ENCODE results near the gene GTF3A. TPM values are rescaled to one million over a fixed set of nuclear protein-coding genes. Genes with fewer than 3 reads are reported as not detected.

The GTF3A gene
- total and polyA plus RNA-seq, 2 donors (not counting 3 experiments of a cell fraction or from before 2014, with no cell fraction given): 37.9 to 73.3 TPM

- H4K20me1 ChIP-seq (replicated peaks; ENCODE audit: control insufficient read depth, extremely low read depth, insufficient read depth, low read length): no peaks in the 10 kb centered on the region
- DNase-seq (ENCODE audit: low read depth, low spot score) (no peak), FAIRE-seq (no peak)
- intact Hi-C loops (cut with micrococcal nuclease) (no loop called here), dilution Hi-C loops (cut with MboI; ENCODE audit: extremely low pct_ligation_motif_present, low sequenced_read_pairs) (no loop called here)
- no peaks in the 10 kb centered on the region for H3K9me1 ChIP-seq (replicated peaks; ENCODE audit: control insufficient read depth, extremely low read depth, insufficient read depth, low read length)
- no peak overlapping the region for H3K9ac ChIP-seq (replicated peaks; ENCODE audit: extremely low read depth, insufficient read depth, low read length)
- H3K4me1 ChIP-seq (ENCODE audit: control insufficient read depth, extremely low read depth, insufficient read depth, low read length): no peaks in the 10 kb centered on the region
- BruUV-seq (replicated peaks): no TSS peak
- no peak overlapping the region for H3K27ac ChIP-seq (ENCODE audit: insufficient read depth, low read depth, low read length)
- CTCF ChIA-PET: no interaction called here
- H3K79me2 ChIP-seq (ENCODE audit: control insufficient read depth, insufficient read depth, low read length): no peaks in the 10 kb centered on the region
- no peaks in the 10 kb centered on the region for H3K9me3 ChIP-seq (replicated peaks; ENCODE audit: control insufficient read depth, insufficient read depth, low read length)
- no peak overlapping the region for H2AFZ ChIP-seq (ENCODE audit: low read depth, low read length)
- no peaks in the 10 kb centered on the region for H3K36me3 ChIP-seq (ENCODE audit: control insufficient read depth in 2 of 2, extremely low read depth in 1 of 2, insufficient read depth in 2 of 2, low read length in 2 of 2)
- no peak overlapping the region for H3K4me3 ChIP-seq (replicated peaks in 1 of 3; ENCODE audit: insufficient read depth in 1 of 3, low read depth in 1 of 3, low read length in 3 of 3)
- peaks cover 4 to 13% of the 10 kb centered on the region in 2 experiments for H3K27me3 ChIP-seq (ENCODE audit: control insufficient read depth in 2 of 2, insufficient read depth in 2 of 2, low read length in 2 of 2)
- no peak for TF ChIP-seq FOS (IDR thresholded peaks at IDR 0.05; ENCODE audit: borderline replicate concordance, insufficient read depth, low read length)
- no peak for TF ChIP-seq GATA2 (IDR thresholded peaks at IDR 0.05; ENCODE audit: insufficient read depth, insufficient read length, low read depth, low read length)
- no peak for TF ChIP-seq POLR2AphosphoS5 (IDR thresholded peaks at IDR 0.05; ENCODE audit: insufficient read depth, low read depth, low read length)
- no peak overlapping the region for H3K4me2 ChIP-seq (ENCODE audit: insufficient read depth, low read length)
- POLR2A ChIA-PET: no interaction called here
Observed at GRCh38 chr13:27396252-27396846, 28.1 kb upstream of the GTF3A start.

DNA sequence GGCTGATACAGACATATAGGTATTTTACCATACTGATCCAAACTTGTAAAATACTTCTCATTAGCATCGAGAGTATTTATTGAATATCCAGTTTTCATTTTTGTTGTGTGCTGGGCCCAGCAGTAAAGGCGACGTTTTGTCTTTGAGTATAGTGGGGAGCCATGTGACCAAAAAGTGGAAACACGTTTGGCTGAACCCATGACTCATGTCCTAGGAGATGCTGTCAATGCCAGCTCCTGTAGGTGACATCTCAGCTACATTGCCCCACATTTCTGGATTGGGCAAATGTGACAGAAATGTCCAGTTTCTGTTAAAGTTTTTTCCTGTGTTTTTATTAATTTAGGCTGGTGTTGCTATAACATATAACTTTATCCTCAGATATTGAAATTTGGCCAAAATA lies 26.1 kb upstream of the GTF3A start:
- no peak overlapping the region for H3K4me3 ChIP-seq (replicated peaks in 1 of 3; ENCODE audit: insufficient read depth in 1 of 3, low read depth in 1 of 3, low read length in 3 of 3)
- H3K9me1 ChIP-seq (replicated peaks; ENCODE audit: control insufficient read depth, extremely low read depth, insufficient read depth, low read length): no peaks in the 10 kb centered on the region
- intact Hi-C loops (cut with micrococcal nuclease) (no loop called here), dilution Hi-C loops (cut with MboI; ENCODE audit: extremely low pct_ligation_motif_present, low sequenced_read_pairs) (no loop called here)
- no peak overlapping the region for H3K27ac ChIP-seq (ENCODE audit: insufficient read depth, low read depth, low read length)
- FAIRE-seq (no peak), DNase-seq (ENCODE audit: low read depth, low spot score) (no peak)
- H3K9me3 ChIP-seq (replicated peaks; ENCODE audit: control insufficient read depth, insufficient read depth, low read length): no peaks in the 10 kb centered on the region
- H3K36me3 ChIP-seq (ENCODE audit: control insufficient read depth in 2 of 2, extremely low read depth in 1 of 2, insufficient read depth in 2 of 2, low read length in 2 of 2): no peaks in the 10 kb centered on the region
- peaks cover 3 to 10% of the 10 kb centered on the region in 2 experiments for H3K27me3 ChIP-seq (ENCODE audit: control insufficient read depth in 2 of 2, insufficient read depth in 2 of 2, low read length in 2 of 2)
- H3K4me2 ChIP-seq (ENCODE audit: insufficient read depth, low read length): no peak overlapping the region
- no peaks in the 10 kb centered on the region for H3K79me2 ChIP-seq (ENCODE audit: control insufficient read depth, insufficient read depth, low read length)
- ChIA-PET CTCF (no interaction called here), POLR2A (no interaction called here)
- no peak overlapping the region for H2AFZ ChIP-seq (ENCODE audit: low read depth, low read length)
- TF ChIP-seq, protein P1, sequence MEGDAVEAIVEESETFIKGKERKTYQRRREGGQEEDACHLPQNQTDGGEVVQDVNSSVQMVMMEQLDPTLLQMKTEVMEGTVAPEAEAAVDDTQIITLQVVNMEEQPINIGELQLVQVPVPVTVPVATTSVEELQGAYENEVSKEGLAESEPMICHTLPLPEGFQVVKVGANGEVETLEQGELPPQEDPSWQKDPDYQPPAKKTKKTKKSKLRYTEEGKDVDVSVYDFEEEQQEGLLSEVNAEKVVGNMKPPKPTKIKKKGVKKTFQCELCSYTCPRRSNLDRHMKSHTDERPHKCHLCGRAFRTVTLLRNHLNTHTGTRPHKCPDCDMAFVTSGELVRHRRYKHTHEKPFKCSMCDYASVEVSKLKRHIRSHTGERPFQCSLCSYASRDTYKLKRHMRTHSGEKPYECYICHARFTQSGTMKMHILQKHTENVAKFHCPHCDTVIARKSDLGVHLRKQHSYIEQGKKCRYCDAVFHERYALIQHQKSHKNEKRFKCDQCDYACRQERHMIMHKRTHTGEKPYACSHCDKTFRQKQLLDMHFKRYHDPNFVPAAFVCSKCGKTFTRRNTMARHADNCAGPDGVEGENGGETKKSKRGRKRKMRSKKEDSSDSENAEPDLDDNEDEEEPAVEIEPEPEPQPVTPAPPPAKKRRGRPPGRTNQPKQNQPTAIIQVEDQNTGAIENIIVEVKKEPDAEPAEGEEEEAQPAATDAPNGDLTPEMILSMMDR (IDR thresholded peaks at IDR 0.05; ENCODE audit: extremely low read depth in 1 of 2, insufficient read depth in 1 of 2, low read depth in 1 of 2, low read length in 2 of 2): no peak
- TF ChIP-seq MYC (IDR thresholded peaks at IDR 0.05; ENCODE audit: low read depth, low read length): no peak
- TF ChIP-seq FOS (IDR thresholded peaks at IDR 0.05; ENCODE audit: borderline replicate concordance, insufficient read depth, low read length): no peak
- no peak for TF ChIP-seq JUN (IDR thresholded peaks at IDR 0.05; ENCODE audit: borderline replicate concordance, insufficient read depth, insufficient read length, low read depth)
- TF ChIP-seq GATA2 (IDR thresholded peaks at IDR 0.05; ENCODE audit: insufficient read depth, insufficient read length, low read depth, low read length): no peak
- TF ChIP-seq POLR2AphosphoS5 (IDR thresholded peaks at IDR 0.05; ENCODE audit: insufficient read depth, low read depth, low read length): no peak
- no peak for TF ChIP-seq POLR2A (IDR thresholded peaks at IDR 0.05; ENCODE audit: low read depth, low read length)
- no peak for TF ChIP-seq MAX (IDR thresholded peaks at IDR 0.05; ENCODE audit: insufficient read depth, insufficient read length)
- TF ChIP-seq EZH2 (IDR thresholded peaks at IDR 0.05; ENCODE audit: borderline replicate concordance, low read depth, low read length, severe bottlenecking): no peak
- no TSS peak for BruUV-seq (replicated peaks)
- no peaks in the 10 kb centered on the region for H4K20me1 ChIP-seq (replicated peaks; ENCODE audit: control insufficient read depth, extremely low read depth, insufficient read depth, low read length)
- H3K9ac ChIP-seq (replicated peaks; ENCODE audit: extremely low read depth, insufficient read depth, low read length): no peak overlapping the region
- no peaks in the 10 kb centered on the region for H3K4me1 ChIP-seq (ENCODE audit: control insufficient read depth, extremely low read depth, insufficient read depth, low read length)
